ENCODE results near the gene LSM2.
"Not testable (repeated sequence)": the region's sequence is repeated elsewhere in the genome, so short reads cannot be mapped to it uniquely, and the experiment has no call there.

LSM2 gene

GRCh38 chr6:31797588-31797987 lies 9.2 kb downstream of the LSM2 start:
- DNase-seq (ENCODE audit: low read depth, low spot score) = no peak

DNA sequence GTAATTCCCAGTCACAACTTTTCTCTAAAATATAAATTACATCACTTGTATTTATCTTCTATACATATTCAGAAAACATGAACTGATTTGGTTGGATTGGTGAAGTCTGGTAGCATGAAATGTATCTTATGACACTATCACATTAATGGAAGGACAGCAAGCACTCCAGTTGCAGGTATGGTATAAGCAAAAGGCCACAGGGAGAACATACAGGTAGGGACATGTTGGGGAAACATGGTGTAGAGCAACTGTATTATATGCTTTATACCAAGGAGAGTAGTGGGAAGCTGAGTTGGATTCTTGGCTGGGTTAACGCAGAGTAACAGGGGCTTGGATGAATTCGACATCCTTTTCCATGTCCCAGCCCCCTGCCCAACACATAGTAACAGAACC lies 9.8 kb downstream of the LSM2 start:
- DNase-seq (ENCODE audit: low read depth, low spot score) = no peak

- peak; percentile 94 for DNase-seq (ENCODE audit: low read depth, low spot score)
These were observed 11.0 kb downstream of the LSM2 start, which contains the start of gene VARS1 for GRCh38 chr6:31795616-31796298. Gene VARS1, minus strand, starts transcription at chr6:31795752. Its CDS starts 535 bp downstream, at chr6:31795217.

- peak; percentile 64 for DNase-seq (ENCODE audit: low read depth, low spot score)
These were observed 11.7 kb downstream of the LSM2 start for GRCh38 chr6:31794866-31795615.

- peak; percentile 37 for DNase-seq (ENCODE audit: low read depth, low spot score)
These were observed 12.4 kb downstream of the LSM2 start for GRCh38 chr6:31794294-31794865.

GRCh38 chr6:31793927-31794245 lies 12.9 kb downstream of the LSM2 start:
- DNase-seq (ENCODE audit: low read depth, low spot score) = not testable (repeated sequence)

DNA sequence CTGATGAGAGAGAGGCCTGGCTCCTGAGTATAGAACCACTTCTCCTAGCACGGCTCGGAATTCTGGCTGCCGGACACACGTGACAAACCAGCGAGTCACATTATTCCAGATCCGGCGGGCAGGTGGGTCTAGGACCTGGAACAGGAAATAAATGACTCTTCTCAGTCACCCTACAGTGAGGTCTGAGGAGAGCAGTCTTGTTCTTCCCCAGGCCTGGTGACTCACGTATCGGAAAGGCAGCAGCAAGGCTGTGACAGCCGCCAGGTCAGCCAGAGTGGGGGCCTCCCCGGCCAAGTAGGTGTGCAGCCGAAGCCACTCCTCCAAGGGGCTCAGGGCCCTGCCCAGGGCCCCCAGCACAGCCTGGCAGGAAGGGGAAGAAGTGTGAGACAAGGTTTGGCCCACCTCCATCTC lies 14.0 kb downstream of the LSM2 start:
- no peak for DNase-seq (ENCODE audit: low read depth, low spot score)

- DNase-seq (ENCODE audit: low read depth, low spot score) = no peak
These were observed 14.7 kb downstream of the LSM2 start for GRCh38 chr6:31792090-31792374.

GRCh38 chr6:31791324-31792089 lies 15.3 kb downstream of the LSM2 start:
- peak; percentile 77 for DNase-seq (ENCODE audit: low read depth, low spot score)

- no peak for DNase-seq (ENCODE audit: low read depth, low spot score)
These were observed 21.3 kb downstream of the LSM2 start for GRCh38 chr6:31785475-31785874.

GRCh38 chr6:31784098-31784925 lies 22.5 kb downstream of the LSM2 start:
- DNase-seq (ENCODE audit: low read depth, low spot score) = no peak

GRCh38 chr6:31782126-31782855 lies 24.5 kb downstream of the LSM2 start:
- DNase-seq (ENCODE audit: low read depth, low spot score) = no peak

- DNase-seq (ENCODE audit: low read depth, low spot score) = no peak
These were observed 25.3 kb downstream of the LSM2 start for GRCh38 chr6:31781244-31782125.

GRCh38 chr6:31780507-31781243 lies 26.1 kb downstream of the LSM2 start:
- DNase-seq (ENCODE audit: low read depth, low spot score) = no peak

DNA sequence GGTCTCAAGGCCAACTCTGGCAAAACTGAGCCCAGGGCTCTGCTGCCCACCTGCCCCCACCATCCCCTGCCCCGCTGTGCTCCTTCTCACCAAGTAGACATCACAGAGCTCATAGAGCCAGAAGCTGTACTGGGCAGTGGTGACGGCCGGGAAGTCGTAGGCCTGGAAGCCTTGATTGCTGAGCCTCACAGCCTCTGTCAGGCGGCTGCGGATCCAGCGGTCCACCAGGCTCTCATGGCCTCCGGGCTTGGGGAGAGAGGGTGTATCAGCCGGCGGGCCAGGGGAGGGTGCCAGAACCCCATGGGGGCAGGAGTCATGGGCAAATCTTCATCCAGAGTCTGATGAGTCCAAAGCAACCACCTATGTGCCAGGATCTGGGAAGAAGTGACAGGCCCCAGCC lies 26.9 kb downstream of the LSM2 start:
- DNase-seq (ENCODE audit: low read depth, low spot score) = no peak

- DNase-seq (ENCODE audit: low read depth, low spot score) = no peak
These were observed 27.5 kb downstream of the LSM2 start for GRCh38 chr6:31778999-31779885.

DNA sequence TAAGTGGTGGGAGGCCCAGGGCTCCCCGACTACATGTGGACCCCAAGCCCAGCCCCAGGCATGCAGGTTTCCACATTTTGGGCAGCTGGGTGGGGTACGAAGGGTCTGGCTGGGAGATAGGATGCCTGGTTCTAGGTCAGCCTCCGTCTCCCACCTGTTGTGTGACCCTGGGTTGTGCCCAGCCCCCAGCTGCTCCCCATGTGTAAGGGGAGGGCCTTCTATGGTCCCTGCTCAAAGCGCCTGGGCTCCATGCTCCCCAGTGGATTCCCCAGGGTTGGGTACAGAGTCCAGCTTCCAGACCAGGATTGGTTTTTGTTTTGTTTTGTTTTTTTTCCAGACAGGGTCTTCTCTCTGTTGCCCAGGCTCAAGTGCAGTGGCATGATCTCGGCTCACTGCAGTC lies 28.6 kb downstream of the LSM2 start:
- no peak for DNase-seq (ENCODE audit: low read depth, low spot score)

- DNase-seq (ENCODE audit: low read depth, low spot score) = no peak
These were observed 29.1 kb downstream of the LSM2 start for GRCh38 chr6:31777667-31778050.

Data from ELF-1 (cell line).